Stimulated activated memory B cell treated with anti-CD40 and anti-IgM and Interleukin-4, amounts not matched to agents 10 μg/mL and 1 μg/mL and 100 μg/mL, for 72 hours (primary cell): Measurements from ENCODE around the gene SH3BP4.

Experiments
- ATAC-seq: fragments of 150-1000 bp; cut with Tn5 transposase; 2 replicates; pipeline ENCODE4 v1.10.0; 2021
- H3K27ac Mint-ChIP-seq: one replicate; pipeline ENCODE4 v1.8.0; 2022; ENCODE audit warnings: mild to moderate bottlenecking, mixed read lengths
- H3K27me3 Mint-ChIP-seq: one replicate; pipeline ENCODE4 v1.8.0; 2022; ENCODE audit warnings: mixed read lengths
- H3K36me3 Mint-ChIP-seq: one replicate; pipeline ENCODE4 v1.8.0; 2022; ENCODE audit warnings: mixed read lengths
- H3K4me1 Mint-ChIP-seq: one replicate; pipeline ENCODE4 v1.8.0; 2022; ENCODE audit warnings: mixed read lengths
- H3K4me3 Mint-ChIP-seq: one replicate; pipeline ENCODE4 v1.8.0; 2022; ENCODE audit warnings: mild to moderate bottlenecking, moderate library complexity, mixed read lengths
- H3K9me3 Mint-ChIP-seq: one replicate; pipeline ENCODE4 v1.8.0; 2022; ENCODE audit warnings: mixed read lengths

The SH3BP4 gene

GRCh38 chr2:234932591-234933168 is 19.1 kb upstream of the SH3BP4 start:
- peak; percentile 7 for ATAC-seq
- Mint-ChIP-seq H3K27ac (no peak overlapping the region), H3K36me3 (no peaks in the 10 kb centered on the region), H3K4me3 (no peak overlapping the region), H3K27me3 (peaks cover 29% of the 10 kb centered on the region), H3K9me3 (no peaks in the 10 kb centered on the region), H3K4me1 (no peaks in the 10 kb centered on the region)

DNA sequence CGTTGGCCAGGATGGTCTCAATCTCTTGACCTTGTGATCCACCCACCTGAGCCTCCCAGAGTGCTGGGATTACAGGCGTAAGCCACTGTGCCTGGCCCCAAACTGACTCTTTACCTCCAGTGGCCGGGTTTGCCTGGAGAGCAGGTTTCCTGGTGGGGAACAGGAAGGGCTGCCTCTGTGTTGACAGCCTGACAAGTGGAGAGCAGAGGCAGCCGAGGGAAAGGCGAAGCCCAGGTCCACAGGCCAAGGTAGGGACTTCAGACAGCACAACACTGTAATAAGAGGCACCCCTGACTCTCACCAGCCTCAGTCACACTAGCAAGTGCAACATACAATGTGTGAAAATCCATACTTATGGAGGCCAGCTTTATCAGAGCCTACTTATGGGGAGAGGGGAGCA is 16.5 kb upstream of the SH3BP4 start:
- Mint-ChIP-seq H3K4me3 (no peak overlapping the region), H3K9me3 (no peaks in the 10 kb centered on the region), H3K27ac (no peak overlapping the region), H3K4me1 (no peaks in the 10 kb centered on the region), H3K36me3 (no peaks in the 10 kb centered on the region), H3K27me3 (peaks cover 38% of the 10 kb centered on the region)
- ATAC-seq: no peak

- no peak for ATAC-seq
- Mint-ChIP-seq H3K36me3 (no peaks in the 10 kb centered on the region), H3K27me3 (peaks cover 65% of the 10 kb centered on the region), H3K4me3 (no peak overlapping the region), H3K9me3 (peaks cover 10% of the 10 kb centered on the region), H3K27ac (no peak overlapping the region), H3K4me1 (no peaks in the 10 kb centered on the region)
Observed at GRCh38 chr2:234939576-234939975, 12.2 kb upstream of the SH3BP4 start.

- peaks cover 10% of the 10 kb centered on the region for H3K9me3 Mint-ChIP-seq
- H3K4me1 Mint-ChIP-seq: no peaks in the 10 kb centered on the region
- no peak overlapping the region for H3K4me3 Mint-ChIP-seq
- H3K36me3 Mint-ChIP-seq: no peaks in the 10 kb centered on the region
- no peak overlapping the region for H3K27ac Mint-ChIP-seq
- no peak for ATAC-seq
- H3K27me3 Mint-ChIP-seq: peaks cover 69% of the 10 kb centered on the region
Observed at GRCh38 chr2:234939996-234940395, 11.8 kb upstream of the SH3BP4 start.

- H3K4me1 Mint-ChIP-seq: no peaks in the 10 kb centered on the region
- H3K36me3 Mint-ChIP-seq: no peaks in the 10 kb centered on the region
- H3K27ac Mint-ChIP-seq: no peak overlapping the region
- H3K9me3 Mint-ChIP-seq: peaks cover 10% of the 10 kb centered on the region
- no peak overlapping the region for H3K4me3 Mint-ChIP-seq
- no peak for ATAC-seq
- peaks cover 74% of the 10 kb centered on the region for H3K27me3 Mint-ChIP-seq
Observed at GRCh38 chr2:234940527-234940926, 11.3 kb upstream of the SH3BP4 start.

- Mint-ChIP-seq H3K27me3 (peaks cover 83% of the 10 kb centered on the region), H3K4me3 (no peak overlapping the region), H3K4me1 (peaks cover 2% of the 10 kb centered on the region), H3K27ac (no peak overlapping the region), H3K36me3 (no peaks in the 10 kb centered on the region), H3K9me3 (peaks cover 10% of the 10 kb centered on the region)
- no peak for ATAC-seq
Observed at GRCh38 chr2:234945339-234945873, 6.4 kb upstream of the SH3BP4 start.

GRCh38 chr2:234947556-234947955 is 4.3 kb upstream of the SH3BP4 start:
- peaks cover 10% of the 10 kb centered on the region for H3K9me3 Mint-ChIP-seq
- no peak overlapping the region for H3K27ac Mint-ChIP-seq
- peaks cover 13% of the 10 kb centered on the region for H3K4me1 Mint-ChIP-seq
- no peak overlapping the region for H3K4me3 Mint-ChIP-seq
- no peak for ATAC-seq
- peaks cover 89% of the 10 kb centered on the region for H3K27me3 Mint-ChIP-seq
- H3K36me3 Mint-ChIP-seq: no peaks in the 10 kb centered on the region

GRCh38 chr2:234949762-234950434 is 1.9 kb upstream of the SH3BP4 start:
- no peaks in the 10 kb centered on the region for H3K36me3 Mint-ChIP-seq
- H3K27me3 Mint-ChIP-seq: peaks cover 84% of the 10 kb centered on the region
- no peaks in the 10 kb centered on the region for H3K9me3 Mint-ChIP-seq
- no peak overlapping the region for H3K4me3 Mint-ChIP-seq
- ATAC-seq: no peak
- peaks cover 28% of the 10 kb centered on the region for H3K4me1 Mint-ChIP-seq
- no peak overlapping the region for H3K27ac Mint-ChIP-seq

DNA sequence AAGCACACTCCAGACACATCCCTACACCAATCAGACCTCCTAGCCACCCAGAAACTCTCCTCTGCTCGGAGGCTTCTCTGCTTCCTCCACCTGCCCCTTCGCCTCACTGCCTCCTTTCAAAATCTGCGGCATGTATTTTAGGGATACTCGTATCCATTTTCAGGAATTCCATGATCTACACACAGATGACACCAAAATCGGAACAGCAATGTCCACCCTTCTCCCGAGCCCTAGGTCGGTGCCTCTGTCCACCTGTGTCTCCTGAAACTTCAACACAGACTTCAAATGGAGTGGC is 1.4 kb upstream of the SH3BP4 start:
- no peak for ATAC-seq
- H3K4me3 Mint-ChIP-seq: no peak overlapping the region

DNA sequence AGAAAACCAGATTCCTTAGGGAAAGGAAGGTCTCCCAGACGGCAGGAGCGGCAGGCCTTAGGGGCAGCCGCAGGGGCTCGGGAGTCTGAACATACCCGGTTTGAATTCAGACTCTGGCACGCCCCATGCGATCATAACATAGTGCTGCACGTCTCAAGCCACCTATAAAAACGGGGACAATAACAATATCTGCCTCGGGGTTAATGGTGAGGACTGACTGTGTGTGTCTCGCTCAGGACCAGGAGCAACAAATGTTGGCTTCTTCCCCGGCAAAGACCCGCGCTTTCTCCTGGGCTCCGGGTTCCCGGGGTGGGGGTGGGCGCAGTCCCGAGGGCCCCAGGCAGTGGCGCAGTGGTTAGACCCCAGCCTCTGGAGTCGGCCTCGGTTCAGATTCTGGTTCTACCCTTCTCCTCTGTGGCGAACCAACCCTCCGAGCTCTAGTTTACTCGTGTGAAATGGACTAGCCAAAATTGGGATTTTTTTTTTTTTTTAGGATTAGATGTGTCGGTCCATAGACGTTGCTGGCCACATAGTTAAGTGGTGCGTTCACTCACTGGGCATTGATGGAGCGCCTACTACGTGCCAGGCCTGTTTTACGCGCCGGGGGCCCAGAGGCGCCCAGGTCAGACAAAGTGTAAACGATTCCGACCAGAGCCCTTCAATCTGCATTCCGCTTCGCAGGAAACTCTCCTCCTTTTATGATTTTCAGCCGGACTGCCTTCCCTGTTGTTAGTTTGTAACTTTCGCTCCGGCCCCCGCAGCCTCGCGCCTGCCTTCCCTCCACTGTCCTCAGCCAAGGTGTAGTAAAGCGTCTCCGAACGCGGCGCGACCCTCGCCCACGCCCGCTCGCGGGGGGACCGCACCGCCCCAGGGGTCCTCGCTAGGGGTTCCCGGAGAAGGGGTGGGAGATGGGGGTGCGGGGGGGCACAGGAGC is 820 bp upstream of the SH3BP4 start:
- H3K4me1 Mint-ChIP-seq: peaks cover 28% of the 10 kb centered on the region
- H3K9me3 Mint-ChIP-seq: no peaks in the 10 kb centered on the region
- no peaks in the 10 kb centered on the region for H3K36me3 Mint-ChIP-seq
- H3K27ac Mint-ChIP-seq: no peak overlapping the region
- H3K4me3 Mint-ChIP-seq: peak overlapping the region; percentile 69
- peak; percentile 42 for ATAC-seq
- H3K27me3 Mint-ChIP-seq: peaks cover 84% of the 10 kb centered on the region

More for the DNA sequence above, 1.4 kb upstream of the SH3BP4 start:
- Mint-ChIP-seq H3K27ac (no peak overlapping the region), H3K36me3 (no peaks in the 10 kb centered on the region), H3K9me3 (no peaks in the 10 kb centered on the region), H3K4me1 (peaks cover 28% of the 10 kb centered on the region), H3K27me3 (peaks cover 84% of the 10 kb centered on the region)

GRCh38 chr2:234952270-234953115 is 676 bp downstream of the SH3BP4 start:
- peak overlapping the region; percentile 75 for H3K4me3 Mint-ChIP-seq
- ATAC-seq: peak; percentile 47
- H3K9me3 Mint-ChIP-seq: no peaks in the 10 kb centered on the region
- H3K27me3 Mint-ChIP-seq: peaks cover 71% of the 10 kb centered on the region
- no peak overlapping the region for H3K27ac Mint-ChIP-seq
- no peaks in the 10 kb centered on the region for H3K36me3 Mint-ChIP-seq
- H3K4me1 Mint-ChIP-seq: peaks cover 28% of the 10 kb centered on the region

GRCh38 chr2:234953116-234954031 is 1.6 kb downstream of the SH3BP4 start:
- Mint-ChIP-seq H3K27ac (no peak overlapping the region), H3K9me3 (no peaks in the 10 kb centered on the region), H3K4me1 (peaks cover 28% of the 10 kb centered on the region), H3K4me3 (peak overlapping the region; percentile 75), H3K27me3 (peaks cover 68% of the 10 kb centered on the region), H3K36me3 (no peaks in the 10 kb centered on the region)
- ATAC-seq: no peak

DNA sequence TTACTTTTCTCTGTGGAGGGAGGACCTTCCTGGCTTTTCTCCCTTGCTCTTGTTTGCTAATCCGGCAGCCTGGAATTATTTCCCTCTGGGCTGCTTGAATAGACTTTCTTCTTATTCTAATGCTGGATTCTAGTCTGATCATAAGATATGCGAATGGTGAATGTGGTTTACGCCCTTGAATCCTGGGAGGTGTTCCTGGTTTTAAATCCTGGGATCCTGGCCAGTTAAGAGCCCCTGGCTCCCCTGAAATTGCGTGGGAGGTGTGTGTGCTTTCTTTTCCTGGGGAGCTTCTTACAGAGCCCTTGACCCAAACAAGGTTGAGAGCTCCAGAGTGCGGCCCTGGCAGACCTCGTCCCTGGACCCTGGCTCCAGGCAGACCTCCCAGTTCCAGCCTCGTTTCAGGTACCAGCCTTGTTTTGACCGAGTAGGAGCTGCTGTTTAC is 2.8 kb downstream of the SH3BP4 start:
- H3K27me3 Mint-ChIP-seq: peaks cover 59% of the 10 kb centered on the region
- peaks cover 28% of the 10 kb centered on the region for H3K4me1 Mint-ChIP-seq
- no peaks in the 10 kb centered on the region for H3K36me3 Mint-ChIP-seq
- no peak overlapping the region for H3K4me3 Mint-ChIP-seq
- H3K27ac Mint-ChIP-seq: no peak overlapping the region
- H3K9me3 Mint-ChIP-seq: no peaks in the 10 kb centered on the region
- ATAC-seq: no peak

- Mint-ChIP-seq H3K36me3 (no peaks in the 10 kb centered on the region), H3K27me3 (peaks cover 53% of the 10 kb centered on the region), H3K9me3 (no peaks in the 10 kb centered on the region), H3K27ac (no peak overlapping the region), H3K4me1 (peaks cover 28% of the 10 kb centered on the region), H3K4me3 (no peak overlapping the region)
- ATAC-seq: no peak
Observed at GRCh38 chr2:234955091-234955591, 3.3 kb downstream of the SH3BP4 start.
